HL-60/S4 treated with retinoic acid at 250 ng/mL for 4 days and 3 days (cell line): ENCODE results near the gene THAP2.
"Not testable (repeated sequence)": the region's sequence is repeated elsewhere in the genome, so short reads cannot be mapped to it uniquely, and the experiment has no call there.

Experiments
- in situ Hi-C: fragments of 300-500 bp; cut with MboI; formaldehyde crosslinking; loops from 2 replicates; pipeline ENCODE4 v1.7.0; 2022; ENCODE audit warnings: low sequenced_read_pairs

The THAP2 gene

DNA sequence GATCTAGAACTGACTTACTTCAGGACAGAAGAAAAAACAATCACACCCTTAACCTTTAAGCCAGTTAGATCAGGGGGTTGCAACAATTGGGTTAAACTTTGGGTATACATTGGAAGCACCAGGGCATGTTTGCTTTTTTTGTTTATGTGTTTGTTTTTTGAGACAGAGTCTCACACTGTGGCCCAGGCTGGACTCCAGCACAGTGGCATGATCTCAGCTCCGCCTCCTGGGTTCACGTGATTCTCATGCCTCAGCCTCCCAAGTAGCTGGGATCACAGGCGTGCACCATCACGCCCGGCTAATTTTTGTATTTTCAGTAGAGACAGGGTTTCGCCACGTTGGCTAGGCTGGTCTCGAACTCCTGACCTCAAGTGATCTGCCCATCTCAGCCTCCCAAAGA lies 38.1 kb downstream of the THAP2 start:
- in situ Hi-C loops, result not testable (repeated sequence)

DNA sequence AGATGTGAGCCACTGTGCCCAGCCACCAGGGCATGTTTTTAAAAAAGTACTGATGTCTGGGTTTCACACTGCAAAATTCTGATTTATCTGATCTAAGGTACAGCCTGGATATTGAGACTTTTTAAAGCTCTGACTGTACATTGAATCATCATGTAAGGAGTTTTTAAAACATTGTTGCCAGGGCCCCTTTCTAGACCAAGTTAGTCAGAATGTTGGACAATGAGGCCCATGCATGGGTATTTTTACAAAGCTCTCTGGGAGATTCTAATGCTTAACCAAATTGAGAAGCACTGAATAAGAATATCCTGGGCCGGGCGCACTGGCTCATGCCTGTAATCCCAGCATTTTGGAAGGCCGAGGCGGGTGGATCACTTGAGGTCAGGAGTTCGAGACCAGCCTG lies 38.5 kb downstream of the THAP2 start:
- in situ Hi-C loops, result no loop called here

DNA sequence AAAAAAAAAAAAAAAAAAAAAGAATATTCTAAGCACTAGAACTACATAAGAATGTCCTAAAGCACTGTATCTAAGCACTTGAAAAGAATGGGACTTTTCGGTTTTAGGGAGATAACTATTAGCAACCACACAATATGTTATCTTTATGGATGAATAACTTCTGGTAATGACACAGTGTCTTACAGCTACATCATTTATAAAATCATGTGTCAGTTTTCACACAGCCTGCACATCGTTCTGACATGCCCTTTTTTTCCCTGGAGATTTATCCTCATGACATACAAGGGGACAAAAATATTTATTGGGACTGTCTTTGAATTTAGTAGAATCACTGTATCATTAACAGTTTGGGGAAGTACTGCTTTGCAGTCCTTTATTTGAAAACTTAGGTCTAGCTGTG lies 39.1 kb downstream of the THAP2 start:
- in situ Hi-C loops, result no loop called here

DNA sequence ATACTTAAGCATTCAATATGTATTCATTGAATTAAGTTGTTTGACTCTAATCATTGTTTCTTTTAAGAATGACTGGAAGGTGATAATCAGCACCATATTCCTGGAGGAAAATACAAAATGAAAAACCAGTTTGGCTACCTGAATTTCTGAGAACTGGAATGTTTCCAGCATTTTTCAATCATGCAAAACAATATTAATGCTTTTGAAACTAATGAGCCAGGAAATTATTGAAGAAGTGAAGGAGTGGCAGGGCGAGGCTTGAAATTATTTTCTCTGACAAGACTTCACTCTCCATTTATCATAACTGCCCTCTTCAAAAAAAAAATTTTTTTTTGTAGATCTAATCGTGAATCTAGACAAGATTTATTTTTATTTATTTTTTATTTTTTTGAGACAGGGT lies 40.8 kb downstream of the THAP2 start:
- in situ Hi-C loops, result no loop called here

DNA sequence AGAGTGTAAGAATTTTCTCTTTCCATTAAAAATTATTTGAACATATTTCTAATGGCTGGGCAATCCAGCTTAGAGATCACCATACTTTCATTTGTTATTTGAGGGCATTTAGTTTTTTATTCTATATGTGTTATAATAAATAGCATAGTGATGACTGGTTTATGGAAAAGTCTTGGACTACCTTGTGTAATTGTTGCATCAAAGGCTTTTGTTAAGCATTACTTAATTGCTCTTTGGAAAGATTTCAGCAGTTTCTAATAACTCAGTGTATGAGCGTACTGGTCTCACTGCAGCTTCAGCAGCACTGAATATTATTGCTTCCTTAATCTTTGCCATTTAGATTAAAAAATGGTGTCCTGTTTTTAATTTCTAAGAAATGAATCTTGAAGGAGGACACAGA lies 44.6 kb downstream of the THAP2 start:
- in situ Hi-C loops, result no loop called here

DNA sequence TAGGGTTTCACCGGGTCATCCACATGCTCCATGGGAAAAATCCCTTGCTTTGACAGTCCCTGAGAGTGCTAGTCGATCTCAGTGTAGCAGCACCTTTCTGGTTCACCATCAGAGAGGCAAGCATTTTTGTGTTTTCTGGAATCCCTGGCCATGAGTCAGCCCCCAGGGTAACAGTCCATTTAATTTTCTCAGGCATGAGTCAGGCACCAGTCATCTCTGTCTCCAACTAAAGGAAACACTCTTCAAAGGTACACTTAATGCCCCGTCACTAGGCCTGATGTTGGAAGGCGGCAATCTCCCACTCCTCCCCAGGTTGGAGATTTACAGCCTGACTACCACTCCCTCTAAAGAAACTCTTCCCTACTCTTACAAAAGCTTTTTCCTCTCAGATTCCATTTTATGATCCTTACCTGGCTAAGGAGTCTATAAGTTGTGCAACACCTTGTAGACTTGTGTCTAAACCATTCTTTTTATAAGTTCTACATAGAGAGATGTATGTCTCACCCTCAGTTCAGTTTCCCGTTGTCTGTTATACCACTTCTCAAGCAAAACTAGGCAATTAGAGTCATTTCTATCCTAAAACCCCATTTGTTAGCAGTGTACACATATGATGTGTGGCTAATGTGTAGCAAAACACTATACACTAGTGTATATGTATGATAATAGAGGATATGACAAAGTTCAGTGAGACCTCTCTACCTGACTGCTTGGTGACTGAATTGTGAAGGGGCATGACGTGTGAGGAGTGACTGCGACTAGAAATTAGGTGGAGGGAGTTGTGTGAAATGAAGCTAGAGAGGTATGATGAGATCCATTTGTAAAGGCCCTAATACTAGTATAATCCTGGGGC lies 46.4 kb downstream of the THAP2 start:
- in situ Hi-C loops, result no loop called here

DNA sequence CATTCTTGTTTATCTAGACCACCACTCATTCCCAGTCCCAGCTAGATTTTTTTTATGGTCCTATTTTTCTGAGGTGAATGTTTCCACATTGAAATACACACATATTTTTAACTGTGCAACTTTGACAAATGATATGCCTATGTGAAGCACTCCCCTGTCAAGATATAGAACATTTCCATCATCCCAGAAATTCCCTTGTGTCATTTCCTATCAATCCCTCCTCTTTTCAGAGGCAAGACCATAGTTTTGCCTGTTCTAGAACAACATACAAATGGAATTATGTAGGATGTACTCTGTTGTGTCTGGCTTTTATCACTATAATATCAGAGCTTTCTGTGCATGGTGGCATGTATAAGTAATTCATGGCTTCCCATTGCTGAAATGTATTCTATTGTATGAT lies 54.5 kb downstream of the THAP2 start:
- in situ Hi-C loops, result no loop called here

DNA sequence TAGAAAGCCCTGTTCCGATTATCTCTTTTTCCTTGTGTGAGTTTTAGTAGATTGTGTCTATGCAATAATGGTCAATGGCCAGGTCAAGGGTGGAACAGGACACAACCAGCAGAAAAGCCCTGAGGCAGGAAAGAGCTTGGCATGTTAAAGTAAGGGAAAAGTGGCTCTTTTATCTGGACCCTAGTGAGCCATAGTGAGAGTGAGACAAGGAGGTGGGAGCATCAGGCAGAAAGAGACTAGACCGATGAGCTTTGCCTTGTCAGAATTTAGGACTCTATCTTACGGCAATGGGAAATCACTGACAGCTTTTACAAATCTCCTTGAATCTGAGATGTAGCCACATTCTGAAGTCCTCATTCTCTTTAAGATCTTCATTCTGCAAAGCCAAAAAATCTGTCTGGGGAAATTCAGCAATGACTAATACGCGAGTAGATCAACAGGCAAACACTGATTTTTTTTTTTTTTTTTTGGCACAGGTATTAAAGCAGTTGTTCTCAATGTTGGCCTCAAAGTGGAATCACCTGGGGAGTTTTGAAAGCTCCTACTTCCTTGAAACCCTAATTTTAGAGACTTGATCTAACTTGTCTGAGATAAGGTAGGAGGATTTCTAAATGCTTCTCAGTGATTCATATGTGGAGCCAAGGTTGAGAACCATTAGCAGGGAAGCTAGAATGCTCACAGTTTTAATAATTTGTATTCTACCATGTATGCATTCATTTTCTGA lies 55.7 kb downstream of the THAP2 start:
- in situ Hi-C loops, result no loop called here

DNA sequence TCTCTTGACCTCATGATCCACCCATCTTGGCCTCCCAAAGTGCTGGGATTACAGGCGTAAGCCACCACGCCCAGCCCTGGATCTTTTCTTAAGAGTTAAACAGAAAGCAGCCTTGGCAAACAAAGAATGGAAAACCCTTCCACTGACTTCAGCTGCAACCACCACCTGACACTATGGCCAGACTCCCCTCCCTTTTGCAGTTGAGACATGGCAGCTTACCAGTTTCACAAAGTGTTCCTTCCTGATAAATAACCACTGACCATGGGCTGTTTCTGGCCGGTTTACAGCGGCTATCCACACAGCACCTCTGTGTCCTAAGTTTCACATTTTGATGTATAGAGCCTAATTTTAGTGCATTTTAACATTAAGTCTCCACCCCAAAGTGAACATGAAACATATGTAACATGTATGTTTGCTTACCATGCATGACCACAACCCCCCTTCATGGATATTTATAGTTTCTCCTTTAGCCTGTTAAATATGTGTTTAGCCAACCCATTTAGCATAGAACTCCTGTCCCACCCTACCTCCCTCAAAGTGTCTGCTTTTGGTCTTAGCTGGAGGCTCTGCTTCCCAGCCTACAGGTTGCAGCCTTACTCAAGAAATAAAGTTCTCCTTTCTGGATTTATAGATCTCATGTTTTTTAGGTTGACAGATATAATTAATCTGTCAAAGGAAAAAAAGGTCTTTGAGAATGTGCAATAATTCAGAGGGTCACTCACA lies 57.8 kb downstream of the THAP2 start:
- in situ Hi-C loops, result no loop called here

DNA sequence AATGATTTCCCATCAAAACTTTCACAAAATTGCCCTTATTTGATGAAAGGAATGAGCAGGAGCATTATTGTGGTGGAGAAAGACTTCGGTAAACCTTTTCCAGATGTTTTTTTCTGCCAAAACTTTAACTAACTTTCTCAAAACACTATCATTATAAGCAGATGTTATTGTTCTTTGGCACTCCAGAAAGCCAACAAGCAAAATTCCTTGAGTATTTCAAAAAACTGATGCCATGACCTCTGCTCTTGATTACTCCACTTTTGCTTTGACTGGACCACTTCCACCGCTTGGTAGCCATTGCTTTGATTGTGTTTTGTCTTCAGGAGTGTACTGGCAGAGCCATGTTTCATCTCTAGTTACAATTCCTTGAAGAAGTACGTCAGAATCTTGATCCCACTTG lies 60.9 kb downstream of the THAP2 start:
- in situ Hi-C loops, result loop anchor here (25.0 kb wide), 1 partner anchor 313 kb away; no protein-coding TSS in a partner anchor

DNA sequence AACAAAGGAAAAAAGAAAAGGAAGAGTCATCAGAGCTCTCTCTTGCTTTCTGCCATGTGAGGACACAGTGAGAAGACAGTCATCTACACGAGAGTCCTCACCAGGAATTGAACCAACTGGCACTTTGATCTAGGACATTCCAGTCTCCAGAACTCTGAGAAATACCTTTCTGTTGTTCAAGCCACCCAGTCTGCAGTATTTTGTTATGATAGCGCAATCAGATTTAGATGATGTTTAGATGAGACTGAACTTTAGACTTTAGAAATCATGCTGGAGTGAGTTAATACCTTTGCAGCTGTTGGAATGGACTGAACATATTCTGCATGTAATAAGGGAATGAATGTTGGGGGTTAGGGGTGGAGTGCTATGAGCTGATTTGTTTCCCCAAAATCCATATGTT lies 62.4 kb downstream of the THAP2 start:
- in situ Hi-C loops, result loop anchor here (25.0 kb wide), 1 partner anchor 314 kb away; no protein-coding TSS in a partner anchor

DNA sequence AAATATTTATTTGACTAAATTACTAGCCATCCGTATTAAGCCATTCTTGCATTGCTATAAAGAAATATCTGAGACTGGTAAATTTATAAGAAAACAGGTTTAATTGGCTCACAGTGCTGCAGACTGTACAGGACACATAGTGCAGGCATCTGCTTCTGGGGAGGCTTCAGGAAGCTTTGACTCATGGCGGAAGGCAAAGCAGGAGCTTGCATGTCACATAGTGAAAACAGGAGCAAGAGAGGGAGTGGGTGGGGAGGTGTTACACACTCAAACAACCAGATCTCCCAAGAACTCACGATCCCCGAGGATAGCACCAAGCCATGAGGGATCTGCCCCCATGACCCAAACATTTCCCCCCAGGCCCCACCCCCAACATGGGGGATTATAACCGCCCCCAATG lies 63.9 kb downstream of the THAP2 start:
- in situ Hi-C loops, result loop anchor here (25.0 kb wide), 1 partner anchor 316 kb away; no protein-coding TSS in a partner anchor
